NCI-H2107 treated with DMSO at 0.1 percent for 48 hours (cell line): ENCODE data around the gene ABLIM2.

Experiments
- DNase-seq: peaks from one replicate; lab custom pipeline; 2025; ENCODE audit not compliant: unreplicated experiment; lab: John Stamatoyannopoulos, UW

Gene ABLIM2

GRCh38 chr4:7967501-7968261, 190.9 kb downstream of the ABLIM2 start:
- DNase-seq = no peak

DNA sequence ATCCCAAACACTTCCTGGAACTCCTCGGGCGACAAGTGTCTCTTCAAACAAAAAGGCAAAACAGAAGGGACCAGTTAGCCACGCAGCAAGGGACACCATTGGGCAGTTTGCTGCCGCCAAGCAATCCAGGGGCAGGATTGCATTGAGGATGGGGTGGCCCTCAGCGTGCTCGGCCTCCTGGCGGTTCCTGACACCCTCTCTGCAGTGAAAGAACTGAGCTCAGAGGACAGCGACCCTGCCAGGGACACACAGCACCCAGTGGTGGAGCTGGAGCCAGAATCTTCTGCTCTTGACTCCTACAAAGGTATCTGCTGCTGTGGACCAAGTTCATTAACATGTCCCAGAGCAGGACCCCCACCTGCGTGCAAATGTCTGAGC, 191.6 kb downstream of the ABLIM2 start:
- no peak for DNase-seq

- no peak for DNase-seq
Measured at GRCh38 chr4:7966281-7967062, 192.1 kb downstream of the ABLIM2 start.

DNA sequence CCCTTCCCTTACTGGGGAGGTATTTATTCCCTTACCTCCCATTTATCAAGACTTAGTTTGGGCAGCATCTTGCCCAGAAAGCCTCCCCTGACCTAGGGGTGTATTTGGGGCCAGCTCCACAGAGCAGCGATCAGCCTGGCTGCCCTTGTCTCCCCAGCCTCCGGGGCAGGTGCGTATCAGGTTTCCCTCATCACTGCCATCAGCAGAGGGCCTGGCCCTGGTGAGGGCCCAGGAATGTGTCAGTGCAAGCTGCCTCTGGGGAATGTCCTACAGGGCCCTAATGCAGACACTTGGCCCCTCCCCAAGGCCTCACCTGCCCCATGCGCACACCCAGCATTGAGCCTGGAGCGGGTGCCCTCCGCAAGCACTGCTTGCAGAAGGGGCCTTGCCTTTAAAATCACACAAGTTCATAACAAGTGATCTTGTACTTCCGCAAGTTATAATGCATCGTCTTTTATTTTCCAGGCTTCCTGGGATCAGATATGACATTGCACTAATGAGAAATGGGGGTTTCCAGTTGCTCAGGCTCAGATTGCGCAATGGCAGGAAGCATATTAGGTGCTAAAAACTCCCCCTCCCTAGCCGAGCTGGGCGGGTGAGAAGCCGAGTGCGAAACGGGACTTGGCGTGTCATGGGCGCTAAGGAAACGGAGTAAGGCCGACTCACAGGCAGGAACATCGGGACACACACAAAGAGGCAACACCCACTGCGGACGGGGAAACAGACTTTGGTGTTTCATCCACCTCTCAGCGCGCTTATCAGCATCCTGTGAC, 193.5 kb downstream of the ABLIM2 start:
- DNase-seq = no peak

GRCh38 chr4:7964459-7964858, 194.2 kb downstream of the ABLIM2 start:
- no peak for DNase-seq

DNA sequence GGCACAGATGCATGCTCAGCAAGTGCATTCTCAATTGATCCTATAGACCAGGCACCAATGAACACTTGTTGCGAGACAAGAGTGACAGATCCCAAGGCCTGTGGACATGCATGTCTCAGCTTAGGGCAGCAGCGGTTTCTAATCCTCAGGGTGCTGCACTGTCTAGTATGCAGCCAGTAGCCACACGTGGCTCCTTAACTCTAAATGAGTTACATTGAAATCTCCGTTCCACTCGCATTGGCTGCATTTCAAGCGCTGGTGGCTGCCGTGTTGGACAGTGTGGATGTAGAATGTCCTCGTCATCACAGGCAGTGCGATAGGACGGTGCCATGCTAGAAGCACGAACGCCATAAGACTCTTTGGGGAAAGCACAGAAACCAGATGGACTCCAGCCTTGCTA, 194.9 kb downstream of the ABLIM2 start:
- DNase-seq = no peak

DNA sequence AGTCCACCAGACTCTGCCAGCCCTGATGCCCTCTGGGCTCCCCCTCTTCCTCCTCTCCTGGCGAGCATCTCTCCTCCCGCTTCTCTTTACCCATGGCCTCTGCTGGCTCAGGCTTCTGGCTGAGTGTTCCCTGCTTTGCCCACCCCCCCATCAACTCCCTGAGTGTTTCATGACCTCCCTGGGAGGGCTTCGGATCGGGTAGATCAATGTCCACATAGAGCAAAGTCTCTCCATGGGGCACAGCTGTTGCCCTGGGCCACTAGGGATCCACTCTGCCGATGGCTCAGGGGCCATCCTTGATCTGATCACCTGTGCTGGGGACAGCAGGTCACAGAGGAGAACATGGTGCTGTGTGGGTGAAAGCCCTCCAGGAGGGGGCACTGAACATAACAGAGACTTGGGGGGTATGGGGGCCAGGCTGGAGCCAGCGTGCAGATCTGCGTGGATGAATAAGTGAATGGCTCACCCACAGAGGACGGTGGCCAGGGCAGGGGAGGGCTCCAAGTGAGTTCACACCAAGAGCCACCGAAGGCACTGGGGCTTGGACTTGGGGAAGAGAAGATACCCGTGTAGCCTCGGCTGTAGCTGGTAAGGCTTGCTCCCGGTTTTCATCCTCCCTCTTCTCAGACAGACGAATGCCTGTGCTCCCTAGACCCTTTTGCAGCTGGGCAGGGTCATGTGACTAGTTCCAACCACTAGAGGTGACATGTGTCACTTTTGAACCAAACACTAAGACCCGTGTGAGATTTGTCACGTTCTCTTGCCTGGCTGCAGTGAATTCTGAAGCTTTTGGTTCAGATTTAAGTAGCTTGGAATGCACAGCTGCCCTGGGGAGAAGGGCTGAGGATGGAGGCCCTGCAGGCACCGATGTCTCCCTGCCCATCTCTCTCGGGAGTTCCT, 195.8 kb downstream of the ABLIM2 start:
- no peak for DNase-seq

DNA sequence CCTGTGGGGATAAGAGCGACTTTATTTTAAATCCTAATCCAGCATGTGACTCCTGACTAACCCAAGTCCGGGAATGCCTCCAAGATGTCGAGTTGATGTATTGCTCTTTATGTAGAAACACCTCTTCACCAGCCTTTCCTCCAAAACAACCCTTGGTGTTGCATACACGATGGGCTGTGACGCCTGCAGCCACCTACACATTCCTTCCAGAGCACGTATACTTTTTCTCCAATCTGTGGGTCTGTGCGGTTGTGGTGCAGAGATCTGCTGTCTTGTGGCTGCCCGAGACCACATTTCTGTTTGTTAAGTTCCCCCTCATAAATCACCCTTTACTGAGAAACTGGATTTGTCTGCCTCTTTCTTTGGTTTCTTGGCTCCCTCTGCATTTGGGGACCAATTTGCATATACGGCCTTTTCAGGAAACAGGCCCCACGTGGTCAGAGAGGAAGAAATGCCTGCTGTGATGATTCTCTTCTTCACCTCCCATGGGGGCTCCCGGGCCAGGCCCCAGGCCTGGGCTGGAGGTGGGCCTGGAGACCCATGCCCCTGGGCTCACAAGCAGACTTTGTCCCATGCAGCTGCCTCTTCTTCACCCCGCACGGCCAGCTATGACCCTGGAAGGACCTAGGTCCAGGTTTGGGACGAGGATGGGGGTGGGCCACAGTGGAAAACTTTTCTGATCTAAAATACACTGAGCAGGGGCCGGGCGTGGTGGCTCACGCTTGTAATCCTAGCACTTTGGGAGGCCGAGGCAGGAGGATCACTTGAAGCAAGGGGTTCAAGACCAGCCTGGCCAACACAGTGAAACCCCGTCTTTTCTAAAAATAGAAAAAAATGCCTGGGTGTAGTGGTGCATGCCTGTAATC, 197.6 kb downstream of the ABLIM2 start:
- no peak for DNase-seq

DNA sequence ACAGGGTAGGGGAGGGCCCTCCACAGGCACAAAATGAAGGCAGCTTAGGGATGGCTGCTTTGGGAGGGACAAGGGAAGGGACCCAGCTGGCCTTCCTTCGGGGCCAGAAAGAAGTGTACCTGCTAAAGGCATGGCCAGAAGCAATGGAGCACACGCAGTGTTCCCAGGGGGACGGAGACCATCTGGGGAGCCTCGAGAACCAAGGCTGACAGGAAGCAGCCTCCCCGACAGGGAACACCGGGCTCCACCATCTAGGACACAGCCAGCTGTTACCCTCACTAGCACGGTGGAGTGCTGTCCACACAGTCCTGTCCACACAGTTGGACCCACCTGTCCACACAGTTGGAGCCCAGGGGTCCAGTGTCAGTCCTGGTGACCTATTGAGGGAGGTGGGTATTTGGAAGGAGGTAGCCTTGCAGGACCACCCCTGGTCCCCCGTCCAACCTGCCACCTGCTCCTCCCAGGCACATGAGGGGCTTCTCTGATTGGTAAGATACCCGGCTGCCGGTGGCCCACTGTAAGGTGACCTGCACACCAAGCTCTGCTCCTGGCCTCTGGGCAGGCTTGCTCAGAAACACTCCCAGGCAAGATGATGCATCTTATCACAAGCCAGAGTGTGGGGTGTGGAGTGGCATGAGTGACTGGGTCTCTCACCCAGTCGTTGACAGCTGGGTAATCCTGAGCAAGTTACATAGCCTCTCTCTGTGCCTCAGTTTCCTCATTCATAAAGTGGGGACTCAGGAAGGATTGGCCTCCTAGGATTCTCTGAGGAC, 198.4 kb downstream of the ABLIM2 start:
- DNase-seq = no peak

GRCh38 chr4:7959078-7959477, 199.5 kb downstream of the ABLIM2 start:
- DNase-seq = no peak

GRCh38 chr4:7956934-7957656, 201.5 kb downstream of the ABLIM2 start:
- DNase-seq = no peak

- DNase-seq = no peak
Measured at GRCh38 chr4:7956270-7956808, 202.3 kb downstream of the ABLIM2 start.

GRCh38 chr4:7955393-7955792, 203.2 kb downstream of the ABLIM2 start:
- DNase-seq = no peak

- DNase-seq = no peak
Measured at GRCh38 chr4:7952615-7953014, 206.0 kb downstream of the ABLIM2 start.

- no peak for DNase-seq
Measured at GRCh38 chr4:7950301-7951092, 208.1 kb downstream of the ABLIM2 start.

DNA sequence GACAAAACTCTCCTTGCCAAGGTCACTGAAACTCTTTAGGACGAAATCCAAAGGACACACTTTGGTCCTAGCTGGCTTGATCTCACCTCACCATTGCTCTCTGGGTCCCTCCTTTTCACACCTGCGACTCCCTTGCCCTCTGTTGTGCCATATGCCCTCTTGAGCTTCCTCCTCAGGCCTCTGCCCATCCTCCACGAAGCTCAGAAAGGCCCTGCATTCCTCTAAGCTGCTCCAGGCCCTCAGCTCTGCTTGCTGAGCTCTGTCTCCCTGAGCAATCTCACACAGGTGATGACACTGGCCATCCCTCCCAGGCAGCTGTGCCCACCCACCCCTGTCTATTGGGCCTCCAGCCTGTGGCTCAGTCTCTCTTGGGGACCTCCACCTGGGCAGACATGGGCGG, 208.9 kb downstream of the ABLIM2 start:
- no peak for DNase-seq

GRCh38 chr4:7947927-7948326, 210.7 kb downstream of the ABLIM2 start:
- no peak for DNase-seq
